Measurements from ENCODE around the gene SLC6A19.

GRCh38 chr5:1166370-1166769 lies 35.0 kb upstream of the SLC6A19 start:
- no peak for TF ChIP-seq GATA3 (IDR thresholded peaks at IDR 0.05; ENCODE audit: low read depth, low read length)
- TF ChIP-seq GATA2 (IDR thresholded peaks at IDR 0.05; ENCODE audit: low read depth, low read length) = no peak
